ENCODE measurements around the gene SYN1.
"Not testable (repeated sequence)": the region's sequence is repeated elsewhere in the genome, so short reads cannot be mapped to it uniquely, and the experiment has no call there.

SYN1 gene

DNA sequence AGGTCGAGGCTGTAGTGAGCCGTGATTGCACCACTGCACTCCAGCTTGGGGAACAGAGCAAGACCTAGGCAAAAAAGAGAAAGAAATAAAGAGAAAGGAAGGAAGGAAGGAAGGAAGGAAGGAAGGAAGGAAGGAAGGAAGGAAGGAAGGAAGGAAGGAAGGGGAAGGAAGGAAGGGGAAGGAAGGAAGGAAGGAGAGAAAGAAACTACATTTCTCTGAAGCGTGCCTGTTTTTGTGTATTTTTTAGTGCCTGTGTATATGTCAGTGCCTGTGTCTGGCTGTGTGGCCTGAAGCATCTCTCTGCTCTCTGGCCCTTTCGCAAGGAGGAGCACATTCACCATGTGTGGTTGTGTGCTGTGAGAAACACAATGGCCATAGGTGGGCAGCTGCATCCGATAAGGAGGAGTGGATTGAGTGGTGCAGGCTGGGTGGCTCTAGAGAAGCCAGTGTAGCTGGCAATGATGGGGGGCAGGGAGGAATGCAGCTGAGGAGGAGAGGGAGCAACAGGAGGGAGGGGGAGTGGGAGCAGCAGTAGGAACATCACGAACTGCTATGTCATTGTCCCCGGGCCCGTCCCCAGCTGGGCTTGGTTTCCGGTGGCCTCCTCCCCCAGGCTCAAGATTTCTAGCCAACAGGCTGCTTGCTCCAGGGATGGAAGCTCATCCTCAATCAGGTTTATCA lies 11.4 kb downstream of the SYN1 start:
- H3K4me3 ChIP-seq (ENCODE audit: low read length), result no peak overlapping the region
- DNase-seq (ENCODE audit: low read depth, low spot score), result no peak

DNA sequence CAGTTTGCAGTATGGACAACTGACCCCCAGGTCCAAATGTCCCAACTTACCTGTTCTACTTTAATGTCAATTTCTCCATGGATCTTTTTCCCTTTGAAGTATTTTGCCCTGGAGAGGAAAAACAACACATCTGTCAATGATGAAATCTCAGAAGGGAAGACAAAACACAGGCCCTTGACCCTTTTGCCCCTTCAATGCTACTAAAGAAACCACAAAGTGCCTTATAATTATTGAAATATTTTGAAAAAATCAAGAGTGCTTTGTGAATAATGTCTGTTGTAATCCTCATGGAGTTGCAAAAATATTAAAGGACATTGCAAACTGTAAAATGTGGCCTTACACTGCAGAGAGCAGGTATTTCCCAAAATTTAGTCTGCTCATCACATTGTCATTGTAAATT lies 12.6 kb downstream of the SYN1 start:
- no peak for DNase-seq (ENCODE audit: low read depth, low spot score)
- no peak overlapping the region for H3K4me3 ChIP-seq (ENCODE audit: low read length)

DNA sequence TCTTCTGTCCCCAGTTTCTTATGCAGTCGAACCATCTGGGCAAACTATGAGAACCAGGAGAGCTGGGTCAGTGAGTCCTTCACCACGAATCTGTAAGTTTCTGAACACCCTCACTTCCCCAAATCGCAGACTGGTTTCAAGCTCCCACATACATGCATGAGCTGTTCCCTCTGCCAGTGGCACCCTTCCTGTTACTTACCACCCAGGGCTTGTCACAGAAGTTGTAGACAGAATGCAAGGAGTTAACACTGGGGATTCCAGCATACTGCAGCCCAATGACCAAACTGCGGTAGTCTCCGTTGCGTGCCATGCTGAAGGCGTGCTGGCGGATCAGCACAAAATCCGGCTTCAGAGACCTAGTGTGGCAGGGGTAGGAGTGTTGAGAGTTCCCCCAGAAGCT lies 14.6 kb downstream of the SYN1 start:
- no peak overlapping the region for H3K4me3 ChIP-seq (ENCODE audit: low read length)
- DNase-seq (ENCODE audit: low read depth, low spot score), result no peak

DNA sequence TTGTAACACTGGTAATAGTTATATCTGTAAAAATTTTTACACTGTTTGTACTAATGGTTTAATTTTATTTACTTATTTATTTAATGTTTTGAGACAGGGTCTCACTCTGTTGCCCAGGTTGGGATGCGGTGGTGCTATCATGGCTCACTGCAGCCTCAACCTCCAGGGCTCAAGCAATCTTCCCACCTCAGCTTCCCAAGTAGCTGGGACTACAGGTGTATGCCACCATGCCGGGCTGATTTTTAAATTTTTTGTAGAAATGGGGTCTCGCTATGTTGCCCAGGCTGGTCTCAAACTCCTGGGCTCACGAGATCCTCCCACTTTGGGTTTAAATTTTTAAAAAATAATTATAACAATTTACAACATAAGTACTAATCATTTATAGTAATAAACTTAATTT lies 16.5 kb downstream of the SYN1 start:
- not testable (repeated sequence) for H3K4me3 ChIP-seq (ENCODE audit: low read length); DNase-seq (ENCODE audit: low read depth, low spot score)

DNA sequence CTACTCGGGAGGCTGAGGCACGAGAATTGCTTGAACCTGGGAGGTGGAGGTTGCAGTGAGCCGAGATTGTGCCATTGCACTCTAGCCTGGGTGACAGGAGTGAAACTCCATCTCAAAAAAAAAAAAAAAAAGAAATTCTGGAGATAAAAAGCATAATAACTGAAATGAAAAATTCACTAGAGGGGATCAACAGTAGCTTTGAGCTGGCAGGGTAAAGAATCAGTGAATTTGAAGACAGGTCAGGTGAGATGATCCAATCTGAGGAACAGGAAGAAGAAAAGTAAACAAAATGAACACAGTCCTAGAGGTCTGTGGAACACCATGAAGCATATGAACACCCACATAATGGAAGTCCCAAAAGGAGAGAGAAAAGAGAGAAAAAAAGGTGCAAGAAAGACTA lies 22.4 kb downstream of the SYN1 start:
- H3K4me3 ChIP-seq (ENCODE audit: low read length), result no peak overlapping the region
- DNase-seq (ENCODE audit: low read depth, low spot score), result no peak

DNA sequence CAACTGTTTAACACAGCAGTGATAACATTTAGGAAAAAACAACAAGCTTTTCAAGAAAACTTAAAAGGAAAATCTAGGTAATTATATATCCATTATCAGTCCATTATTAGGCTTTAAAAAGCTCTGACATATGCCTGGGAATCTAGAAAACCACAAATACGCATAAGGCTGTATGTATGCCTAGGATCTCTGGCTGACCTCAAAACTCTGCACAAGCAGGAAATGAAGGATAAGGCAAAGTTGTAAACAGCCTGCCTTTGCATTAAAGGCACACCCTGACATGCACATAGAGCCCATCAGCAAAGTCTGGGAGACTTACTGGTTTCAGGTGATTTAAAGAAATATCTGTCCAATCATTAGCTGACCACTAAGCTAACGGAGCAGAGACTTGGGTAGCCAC lies 23.4 kb downstream of the SYN1 start:
- DNase-seq (ENCODE audit: low read depth, low spot score), result no peak

DNA sequence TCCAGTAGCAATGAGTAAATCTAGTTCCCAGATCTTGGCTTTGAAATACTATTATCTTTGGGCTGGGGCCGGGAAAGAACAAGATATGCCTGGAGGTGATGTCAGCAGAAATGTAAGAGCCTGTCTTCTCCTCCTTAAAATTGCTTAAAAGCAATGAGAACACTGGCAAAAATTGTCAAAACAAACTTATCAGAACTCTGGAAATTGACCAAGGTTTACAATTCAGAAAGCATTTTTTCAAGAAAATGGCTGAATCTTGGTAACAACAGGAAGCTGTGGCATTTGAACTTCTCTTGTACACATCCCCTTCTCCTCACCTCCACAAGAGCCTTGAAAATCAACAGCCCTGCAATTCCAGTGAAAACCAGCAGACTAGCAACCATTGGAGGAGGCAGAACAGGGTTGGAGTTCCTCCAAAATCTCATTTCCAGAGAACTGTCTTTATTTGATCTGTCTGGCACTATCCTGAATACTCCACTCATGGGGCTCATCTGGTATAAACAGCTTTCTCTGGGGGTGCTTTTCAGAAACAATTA lies 23.9 kb downstream of the SYN1 start:
- peak; percentile 1 for DNase-seq (ENCODE audit: low read depth, low spot score)

More for the DNA sequence above, 23.4 kb downstream of the SYN1 start:
- H3K4me3 ChIP-seq (ENCODE audit: low read length), result no peak overlapping the region

DNA sequence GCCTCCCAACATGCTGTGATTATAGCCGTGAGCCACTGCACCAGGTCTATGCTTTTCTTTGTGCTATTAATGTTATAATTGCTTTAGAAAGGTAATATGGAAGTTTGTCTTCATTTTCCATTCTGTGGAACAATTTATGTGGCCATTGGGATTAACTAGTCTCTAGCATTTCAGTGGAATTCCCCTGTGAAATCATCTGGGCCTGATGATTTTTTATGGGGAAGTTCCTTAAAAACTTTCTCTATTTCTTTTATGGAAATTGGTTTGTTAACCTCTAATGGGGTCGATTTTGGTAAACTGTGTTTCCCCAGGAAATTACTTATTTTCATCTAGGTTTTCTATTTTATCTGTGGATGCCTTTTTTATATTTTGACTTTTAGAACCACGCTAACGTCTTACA lies 26.1 kb downstream of the SYN1 start:
- H3K4me3 ChIP-seq (ENCODE audit: low read length), result no peak overlapping the region
- DNase-seq (ENCODE audit: low read depth, low spot score), result no peak

More for the DNA sequence above, 23.9 kb downstream of the SYN1 start:
- no peak overlapping the region for H3K4me3 ChIP-seq (ENCODE audit: low read length)

DNA sequence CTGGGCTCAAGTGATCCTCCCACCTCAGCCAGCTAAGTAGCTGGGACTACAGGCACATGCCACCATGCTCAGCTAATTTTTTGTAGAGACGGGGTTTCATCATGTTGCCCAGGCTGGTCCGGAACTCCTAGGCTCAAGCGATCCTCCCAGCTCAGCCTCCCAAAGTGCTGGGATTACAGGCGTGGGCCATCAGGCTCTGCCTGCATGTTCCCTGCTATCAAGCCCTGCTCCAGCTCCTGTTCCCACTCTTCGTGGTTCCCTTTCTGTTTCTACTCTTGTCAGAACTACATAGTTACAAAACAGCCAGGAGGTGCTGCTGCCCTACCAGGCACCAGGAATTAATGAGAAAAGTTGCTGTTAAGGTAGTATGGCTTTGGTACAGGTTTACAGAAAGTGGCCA lies 28.7 kb downstream of the SYN1 start:
- DNase-seq (ENCODE audit: low read depth, low spot score), result no peak
- H3K4me3 ChIP-seq (ENCODE audit: low read length), result no peak overlapping the region

DNA sequence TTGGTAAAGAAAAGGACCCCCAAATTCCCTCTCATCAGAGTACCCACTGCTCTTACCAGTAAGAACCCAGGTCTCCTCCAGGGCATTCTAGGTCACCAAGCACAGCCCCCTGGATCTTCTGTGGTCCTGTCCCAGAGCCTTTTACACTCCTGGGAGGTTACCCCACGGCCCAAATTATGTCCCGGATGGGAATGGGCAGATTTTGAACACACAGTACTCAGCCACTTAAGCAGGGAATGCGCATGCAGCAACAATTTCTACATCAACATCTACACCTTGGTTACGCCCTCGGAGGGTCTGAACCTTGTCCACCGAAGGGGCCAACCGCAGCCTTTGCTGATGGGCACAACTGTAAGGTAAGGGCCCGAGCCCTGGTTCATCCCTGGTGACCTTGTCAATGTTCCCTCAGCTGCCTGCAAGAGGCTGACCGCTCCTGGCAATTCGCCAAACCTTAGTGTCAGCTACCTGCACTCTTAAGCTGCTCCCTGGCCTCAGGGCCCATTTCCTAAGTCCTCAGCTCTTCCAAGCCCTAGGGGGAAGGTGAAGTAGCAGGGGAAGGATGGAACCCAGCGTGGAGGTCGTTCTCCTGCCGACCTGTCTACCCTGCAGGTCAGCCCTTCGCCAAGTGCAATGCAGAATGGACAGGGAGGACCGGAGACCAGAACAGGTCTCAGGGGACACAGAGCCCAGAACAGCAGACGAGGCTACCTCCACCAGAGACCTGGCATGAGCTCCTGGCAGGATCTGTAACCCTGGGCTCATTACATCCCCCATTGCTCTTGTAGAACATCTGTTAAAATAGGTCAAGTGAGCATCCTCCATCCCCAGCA lies 31.5 kb downstream of the SYN1 start:
- no peak for DNase-seq (ENCODE audit: low read depth, low spot score)
- no peak overlapping the region for H3K4me3 ChIP-seq (ENCODE audit: low read length)

DNA sequence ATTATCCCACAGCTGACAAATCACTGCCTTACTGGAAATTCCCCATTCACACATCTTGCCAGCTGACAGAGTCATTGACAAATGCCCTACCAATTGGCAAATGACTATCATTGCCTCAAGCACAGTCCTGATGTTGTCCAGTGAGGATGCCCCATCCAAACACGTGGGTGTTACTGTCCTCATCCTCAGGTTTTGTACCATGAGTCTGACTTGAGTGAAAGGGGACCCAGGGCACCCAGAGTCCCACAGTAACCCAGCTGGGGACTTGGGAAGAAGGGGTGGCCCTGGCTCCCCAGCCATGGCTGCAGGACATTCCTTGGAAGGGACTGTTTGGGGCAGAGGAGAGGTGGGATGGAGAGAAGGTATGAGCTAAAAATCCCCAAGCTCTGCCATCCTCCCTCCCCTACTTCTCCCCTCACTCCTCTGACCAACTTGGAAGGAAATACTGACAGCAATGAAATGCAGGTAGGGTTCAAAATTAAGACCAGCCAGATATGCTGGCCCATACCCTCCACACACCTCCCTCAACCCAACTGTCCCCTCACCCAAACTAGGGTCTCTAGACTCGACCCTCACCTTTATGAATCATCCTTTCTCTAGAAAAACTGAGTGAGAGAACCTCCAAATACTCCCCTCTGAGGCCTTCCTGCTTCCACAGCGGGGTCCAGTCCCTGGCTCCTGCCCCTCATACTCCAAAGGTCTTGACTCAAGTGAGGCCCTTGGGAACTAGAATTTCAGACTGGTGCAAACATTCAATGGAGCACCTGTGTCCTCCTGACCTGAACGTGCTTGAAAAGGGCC lies 32.4 kb downstream of the SYN1 start:
- DNase-seq (ENCODE audit: low read depth, low spot score), result no peak
- no peak overlapping the region for H3K4me3 ChIP-seq (ENCODE audit: low read length)

DNA sequence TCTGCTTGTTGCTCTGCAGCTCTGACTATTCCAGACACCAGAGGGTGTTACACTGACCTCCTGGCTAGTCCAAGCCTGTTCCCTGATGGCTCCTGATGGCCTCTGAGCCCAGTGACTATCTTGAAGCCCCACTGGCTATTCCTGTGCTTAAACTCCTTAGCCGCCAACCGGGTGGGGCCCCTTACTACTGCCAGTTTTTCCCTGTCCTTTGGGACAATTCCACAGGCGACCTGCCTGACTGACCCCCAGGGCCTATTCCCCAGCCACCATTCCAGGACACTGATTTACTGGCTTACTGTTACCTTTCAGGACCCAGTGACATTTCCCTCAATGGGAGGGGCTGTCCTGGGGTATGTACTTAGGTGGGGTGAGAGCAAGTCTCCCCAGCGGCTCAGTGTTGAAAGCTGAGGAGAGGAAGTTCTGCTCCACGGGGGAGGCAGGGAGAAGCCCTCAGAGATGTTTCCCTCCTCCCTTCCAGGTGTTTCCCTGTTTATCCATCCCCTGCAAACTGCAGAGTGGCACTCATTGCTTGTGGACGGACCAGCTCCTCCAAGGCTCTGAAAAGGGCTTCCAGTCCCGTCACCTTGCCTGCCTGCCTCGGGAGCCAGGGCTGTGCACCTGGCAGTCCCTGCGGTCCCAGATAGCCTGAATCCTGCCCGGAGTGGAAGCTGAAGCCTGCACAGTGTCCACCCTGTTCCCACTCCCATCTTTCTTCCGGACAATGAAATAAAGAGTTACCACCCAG lies 33.4 kb downstream of the SYN1 start:
- no peak overlapping the region for H3K4me3 ChIP-seq (ENCODE audit: low read length)
- no peak for DNase-seq (ENCODE audit: low read depth, low spot score)

DNA sequence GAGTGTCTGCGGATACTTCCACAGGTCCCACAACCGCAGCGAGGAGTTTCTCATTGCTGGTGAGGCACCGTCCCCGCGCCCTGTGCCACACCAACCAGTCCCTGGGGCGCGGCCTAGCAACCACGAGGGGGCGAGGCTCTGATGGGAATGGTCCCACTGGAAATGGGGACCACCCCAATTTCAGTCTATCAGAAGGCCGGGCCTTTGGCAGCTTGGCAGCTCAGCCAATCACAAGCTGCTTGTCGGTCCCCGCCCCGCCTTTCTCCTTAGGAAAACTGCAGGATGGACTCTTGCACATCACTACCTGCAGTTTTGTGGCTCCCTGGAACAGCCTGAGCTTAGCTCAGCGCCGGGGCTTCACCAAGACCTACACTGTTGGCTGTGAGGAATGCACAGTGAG lies 34.4 kb downstream of the SYN1 start:
- no peak overlapping the region for H3K4me3 ChIP-seq (ENCODE audit: low read length)

DNA sequence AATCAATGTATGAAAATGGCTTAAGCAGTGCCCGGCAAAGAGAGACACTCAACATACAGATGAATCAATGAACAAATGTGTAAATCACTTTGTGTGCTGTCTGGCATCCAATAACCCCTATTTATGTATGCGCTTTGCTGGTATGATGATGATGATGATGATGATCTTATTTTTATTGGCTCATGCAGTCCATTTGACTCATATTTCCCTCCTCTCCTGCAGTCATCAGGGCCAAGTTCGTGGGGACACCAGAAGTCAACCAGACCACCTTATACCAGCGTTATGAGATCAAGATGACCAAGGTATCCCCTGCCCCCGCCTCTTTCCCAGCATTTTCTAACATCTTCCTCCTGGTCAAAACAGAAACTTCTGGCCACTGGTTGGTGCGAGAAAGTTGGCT lies 34.9 kb downstream of the SYN1 start:
- DNase-seq (ENCODE audit: low read depth, low spot score), result no peak
- no peak overlapping the region for H3K4me3 ChIP-seq (ENCODE audit: low read length)

More for the DNA sequence above, 34.4 kb downstream of the SYN1 start:
- no peak for DNase-seq (ENCODE audit: low read depth, low spot score)

DNA sequence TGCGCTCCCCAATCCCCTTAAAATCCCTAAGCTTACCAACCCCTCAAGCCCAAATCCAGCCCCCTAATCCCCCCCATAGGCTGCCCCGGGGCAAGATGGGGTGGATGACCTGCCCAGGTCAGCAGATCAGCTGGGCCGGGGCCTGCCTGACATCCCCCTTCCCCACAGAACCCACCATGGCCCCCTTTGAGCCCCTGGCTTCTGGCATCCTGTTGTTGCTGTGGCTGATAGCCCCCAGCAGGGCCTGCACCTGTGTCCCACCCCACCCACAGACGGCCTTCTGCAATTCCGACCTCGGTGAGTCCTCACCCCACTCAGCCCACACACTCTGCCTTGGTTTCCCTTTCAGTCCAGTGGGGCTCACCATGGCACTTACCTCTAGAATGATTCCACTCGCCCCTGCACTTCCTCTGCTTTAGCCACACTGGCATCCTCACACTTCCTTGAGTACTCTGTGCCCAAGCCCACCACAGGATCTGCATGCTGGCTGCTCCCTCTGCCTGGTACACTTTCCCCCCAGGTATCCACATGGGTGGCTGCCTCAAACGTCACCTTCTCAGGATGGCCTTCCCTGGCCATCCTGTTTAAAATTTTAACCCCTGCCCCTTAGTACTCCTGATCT lies 36.3 kb downstream of the SYN1 start:
- H3K4me3 ChIP-seq (ENCODE audit: low read length), result no peak overlapping the region
- no peak for DNase-seq (ENCODE audit: low read depth, low spot score)

DNA sequence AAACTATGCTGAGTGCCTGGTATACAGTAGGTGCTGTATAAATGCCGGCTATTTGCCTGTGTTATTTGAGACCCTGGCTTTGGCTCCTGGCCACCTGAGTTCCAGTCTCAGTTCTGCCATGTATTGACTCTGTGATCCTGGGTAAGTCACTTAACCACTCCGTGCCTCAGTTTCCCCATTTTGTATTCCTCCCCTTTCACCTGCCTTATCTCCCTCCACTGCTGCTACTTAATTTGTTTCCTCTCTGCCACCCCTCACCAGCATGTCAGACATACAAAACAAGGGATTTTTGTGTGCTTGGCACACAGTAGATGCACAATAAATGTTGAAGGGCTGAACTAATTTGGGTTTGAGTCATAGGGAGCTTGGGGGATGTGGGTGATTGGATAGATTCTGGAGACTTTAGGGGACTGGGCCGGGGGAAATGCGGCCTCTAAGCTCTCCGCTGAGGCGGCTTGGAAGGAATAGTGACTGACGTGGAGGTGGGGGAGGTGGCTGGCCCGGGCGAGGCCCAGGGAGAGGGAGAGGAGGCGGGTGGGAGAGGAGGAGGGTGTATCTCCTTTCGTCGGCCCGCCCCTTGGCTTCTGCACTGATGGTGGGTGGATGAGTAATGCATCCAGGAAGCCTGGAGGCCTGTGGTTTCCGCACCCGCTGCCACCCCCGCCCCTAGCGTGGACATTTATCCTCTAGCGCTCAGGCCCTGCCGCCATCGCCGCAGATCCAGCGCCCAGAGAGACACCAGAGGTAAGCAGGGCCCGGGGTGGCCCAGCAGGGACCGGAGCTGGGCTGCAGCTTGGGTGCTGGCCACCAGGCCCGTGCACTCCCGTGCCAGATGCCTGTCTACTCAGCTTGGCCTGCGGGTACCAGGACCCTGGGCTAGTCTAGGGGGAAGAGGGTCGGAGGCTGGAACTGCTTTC lies 37.7 kb downstream of the SYN1 start, which contains the start of gene TIMP1:
TSS of gene TIMP1 (plus strand) at position 706 of the 917 bp plus-strand sequence. CDS start 980 bp downstream, outside the sequence.
- no peak within 1 kb of the TSS for H3K4me3 ChIP-seq (ENCODE audit: low read length)
- DNase-seq (ENCODE audit: low read depth, low spot score), result peak; percentile 30

DNA sequence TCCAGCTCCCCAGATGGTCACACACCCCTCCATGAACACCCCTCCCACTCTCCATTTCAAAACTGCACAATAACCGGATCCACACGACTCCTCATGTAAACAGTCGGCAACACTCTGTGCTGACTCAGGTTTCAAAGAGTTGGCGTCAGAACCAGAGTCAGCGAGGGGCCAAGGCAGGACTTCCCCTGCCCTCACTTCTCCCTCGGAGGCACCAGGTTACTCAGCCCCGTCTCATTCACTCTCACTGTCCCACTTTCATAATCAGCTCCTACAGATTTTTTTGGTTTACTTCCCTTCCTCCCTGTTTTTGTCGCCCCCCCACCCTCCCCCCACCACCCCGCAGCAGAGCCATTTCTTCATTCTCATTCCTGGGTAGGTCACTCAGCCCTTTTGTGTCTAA lies 40.1 kb downstream of the SYN1 start:
- no peak for DNase-seq (ENCODE audit: low read depth, low spot score)
- H3K4me3 ChIP-seq (ENCODE audit: low read length), result no peak overlapping the region

Data from Jurkat, Clone E6-1 (cell line).